ENCODE data around the gene ZBTB11.
"Not testable (repeated sequence)": the region's sequence is repeated elsewhere in the genome, so short reads cannot be mapped to it uniquely, and the experiment has no call there.

The ZBTB11 gene

GRCh38 chr3:101613014-101613413 lies 63.9 kb downstream of the ZBTB11 start:
- not testable (repeated sequence) for DNase-seq

DNA sequence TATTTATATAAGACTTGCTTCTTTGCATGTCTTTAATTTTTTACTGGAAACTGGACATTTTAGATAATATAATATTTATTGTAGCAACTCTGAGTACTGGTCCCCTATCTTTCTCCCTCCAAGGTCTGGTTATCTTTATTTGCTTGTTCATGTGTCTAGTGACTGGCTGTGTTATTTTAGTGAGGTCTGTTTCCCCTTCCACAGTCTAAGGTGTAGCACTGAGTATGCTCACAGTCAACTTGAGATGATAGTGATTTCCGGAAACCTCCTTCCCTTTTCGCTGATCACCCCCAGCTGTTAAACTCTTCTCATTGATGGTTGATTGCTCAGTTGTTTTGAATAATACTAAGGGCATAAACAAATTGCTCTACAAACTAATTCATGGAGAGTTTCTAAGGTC lies 65.9 kb downstream of the ZBTB11 start:
- no peak for DNase-seq

- DNase-seq = not testable (repeated sequence)
Measured at GRCh38 chr3:101605398-101605797, 71.5 kb downstream of the ZBTB11 start.

DNA sequence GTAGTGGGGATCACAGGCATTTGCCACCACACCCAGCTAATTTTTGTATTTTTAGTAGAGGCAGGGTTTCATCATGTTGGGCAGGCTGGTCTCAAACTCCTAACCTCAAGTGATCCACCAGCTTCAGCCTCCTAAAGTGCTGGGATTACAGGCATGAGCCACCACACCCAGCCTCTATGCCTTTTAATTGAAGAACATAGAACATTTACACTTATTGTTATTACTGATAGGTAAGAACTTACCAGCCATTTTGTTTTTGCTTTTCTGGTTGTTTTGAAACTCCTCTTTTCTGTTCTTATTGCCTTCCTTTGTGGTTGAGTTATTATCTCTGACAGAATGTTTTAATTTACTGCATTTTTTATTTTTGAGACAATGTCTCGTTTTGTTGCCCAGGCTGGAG lies 73.7 kb downstream of the ZBTB11 start:
- no peak for DNase-seq

DNA sequence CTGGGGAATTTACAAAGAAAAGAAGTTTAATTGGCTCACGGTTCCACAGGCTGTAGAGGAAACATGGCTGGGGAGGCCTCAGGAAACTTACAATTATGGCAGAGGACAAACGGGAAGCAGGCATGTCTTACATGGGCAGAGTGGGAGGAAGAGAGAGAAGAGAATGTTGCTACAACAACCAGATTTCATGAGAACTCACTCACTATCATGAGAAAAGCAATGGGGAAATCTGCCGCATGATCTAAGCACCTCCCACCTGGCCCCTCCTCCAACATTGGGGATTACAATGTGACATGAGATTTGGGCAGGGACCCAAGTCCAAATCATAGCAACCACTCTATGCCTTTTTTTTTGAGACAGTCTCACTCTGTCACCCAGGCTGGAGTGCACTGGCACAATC lies 74.2 kb downstream of the ZBTB11 start:
- no peak for DNase-seq
